NCI-H226 (cell line): ENCODE results near the gene AGBL5.
A peak's percentile ranks its signal among the peaks of the same experiment; 100 is the strongest.
"Not testable (repeated sequence)": the region's sequence is repeated elsewhere in the genome, so short reads cannot be mapped to it uniquely, and the experiment has no call there.

ENCODE experiments used
- DNase-seq: peaks from one replicate; pipeline ENCODE4 v3.0.0-alpha.2; 2015

AGBL5 gene

GRCh38 chr2:27093430-27094352 is 42.2 kb downstream of the AGBL5 start:
- DNase-seq: no peak

- no peak for DNase-seq
Observed at GRCh38 chr2:27094353-27094984, 43.0 kb downstream of the AGBL5 start.

GRCh38 chr2:27095427-27095744 is 43.9 kb downstream of the AGBL5 start:
- no peak for DNase-seq

- DNase-seq: peak; percentile 13
Observed at GRCh38 chr2:27095745-27096651, 44.5 kb downstream of the AGBL5 start.

- DNase-seq: no peak
Observed at GRCh38 chr2:27096748-27097297, 45.4 kb downstream of the AGBL5 start.

GRCh38 chr2:27097341-27097740 is 45.9 kb downstream of the AGBL5 start:
- DNase-seq: no peak

DNA sequence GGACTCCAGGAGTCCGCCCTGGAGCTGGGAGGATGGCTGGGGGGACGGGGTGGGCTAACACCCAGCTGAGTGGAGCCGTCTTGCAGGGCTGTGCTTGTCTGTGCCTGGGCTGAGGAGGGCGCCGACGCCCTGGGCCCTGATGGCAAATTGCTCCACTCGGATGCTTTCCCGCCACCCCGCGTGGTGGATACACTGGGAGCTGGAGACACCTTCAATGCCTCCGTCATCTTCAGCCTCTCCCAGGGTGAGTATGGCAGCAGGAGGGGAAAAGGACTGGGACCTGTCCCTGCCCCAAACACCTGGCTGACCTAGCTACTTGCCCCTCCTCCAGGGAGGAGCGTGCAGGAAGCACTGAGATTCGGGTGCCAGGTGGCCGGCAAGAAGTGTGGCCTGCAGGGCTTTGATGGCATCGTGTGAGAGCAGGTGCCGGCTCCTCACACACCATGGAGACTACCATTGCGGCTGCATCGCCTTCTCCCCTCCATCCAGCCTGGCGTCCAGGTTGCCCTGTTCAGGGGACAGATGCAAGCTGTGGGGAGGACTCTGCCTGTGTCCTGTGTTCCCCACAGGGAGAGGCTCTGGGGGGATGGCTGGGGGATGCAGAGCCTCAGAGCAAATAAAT is 48.0 kb downstream of the AGBL5 start:
- DNase-seq: no peak

GRCh38 chr2:27100036-27100435 is 48.6 kb downstream of the AGBL5 start:
- no peak for DNase-seq

GRCh38 chr2:27102329-27102728 is 50.9 kb downstream of the AGBL5 start:
- DNase-seq: no peak

DNA sequence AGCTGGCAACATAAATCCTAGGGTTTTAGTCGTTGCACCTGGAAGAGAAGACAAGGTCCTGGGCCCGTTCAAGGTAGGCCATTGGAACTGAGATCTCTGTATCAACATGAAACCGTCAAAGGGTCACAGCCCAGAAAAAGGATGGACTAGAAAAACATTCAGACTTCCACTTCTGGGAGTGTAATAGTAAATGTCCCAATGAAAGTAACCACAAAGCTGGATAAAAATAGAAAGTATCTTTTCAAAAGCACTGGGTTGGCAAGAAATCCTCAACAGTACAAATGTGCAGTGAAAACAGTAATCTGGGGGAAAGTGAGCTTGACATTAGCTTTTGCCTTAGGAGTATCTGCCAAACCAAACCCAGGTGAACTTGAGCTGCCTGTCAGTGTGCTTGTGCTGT is 54.5 kb downstream of the AGBL5 start:
- no peak for DNase-seq

- DNase-seq: no peak
Observed at GRCh38 chr2:27108221-27108620, 56.8 kb downstream of the AGBL5 start.

DNA sequence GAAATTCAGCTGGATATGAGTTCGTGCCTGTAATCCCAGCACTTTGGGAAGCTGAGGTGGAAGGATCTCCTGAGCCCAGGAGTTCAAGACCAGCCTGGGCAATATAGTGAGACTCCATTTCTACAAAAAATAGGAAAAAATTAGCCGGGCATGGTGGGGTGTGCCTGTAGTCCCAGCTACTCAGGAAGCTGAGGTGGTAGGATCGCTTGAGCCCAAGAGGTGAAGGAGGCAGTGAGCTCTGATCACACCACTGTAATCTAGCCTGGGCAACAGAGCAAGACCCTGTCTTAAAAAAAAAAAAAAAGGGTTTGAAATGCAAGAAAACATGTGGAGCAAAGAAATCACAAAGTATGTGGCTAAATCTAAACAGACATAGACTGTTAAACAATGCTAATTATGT is 57.6 kb downstream of the AGBL5 start:
- no peak for DNase-seq

- not testable (repeated sequence) for DNase-seq
Observed at GRCh38 chr2:27110603-27111352, 59.3 kb downstream of the AGBL5 start.

- DNase-seq: not testable (repeated sequence)
Observed at GRCh38 chr2:27111392-27112078, 60.1 kb downstream of the AGBL5 start.

GRCh38 chr2:27115519-27115918 is 64.1 kb downstream of the AGBL5 start:
- peak; percentile 6 for DNase-seq

DNA sequence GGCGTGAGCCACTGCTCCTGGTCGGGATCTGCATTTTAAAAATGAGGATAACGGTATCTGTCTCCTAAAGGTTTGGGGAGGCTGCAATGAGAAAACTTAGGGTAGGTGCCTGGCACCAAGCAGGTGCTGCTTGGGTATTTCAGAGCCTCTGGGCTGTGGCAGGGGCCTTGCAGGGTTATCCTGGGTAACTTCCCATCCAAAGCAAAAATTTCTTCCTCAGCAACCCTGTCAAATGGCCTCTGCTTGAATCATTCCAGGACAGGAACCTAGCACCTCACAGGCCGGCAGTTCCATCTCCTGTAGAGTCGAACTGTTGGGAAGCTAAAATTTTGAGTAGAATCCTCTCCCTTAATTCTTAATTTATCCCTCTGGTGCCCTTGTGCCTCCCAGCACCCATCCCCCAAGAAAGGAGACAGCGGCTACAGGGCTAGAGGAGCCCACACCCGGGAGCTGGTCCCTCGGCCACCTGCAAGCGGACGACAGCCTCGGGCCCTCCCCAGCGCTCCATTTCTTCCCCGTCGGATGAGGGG is 66.6 kb downstream of the AGBL5 start:
- no peak for DNase-seq

- no peak for DNase-seq
Observed at GRCh38 chr2:27118525-27119329, 67.3 kb downstream of the AGBL5 start, which contains the start of gene CGREF1. CGREF1 (minus strand) TSS chr2:27119128; CDS start chr2:27104366, 14,762 bp downstream.

DNA sequence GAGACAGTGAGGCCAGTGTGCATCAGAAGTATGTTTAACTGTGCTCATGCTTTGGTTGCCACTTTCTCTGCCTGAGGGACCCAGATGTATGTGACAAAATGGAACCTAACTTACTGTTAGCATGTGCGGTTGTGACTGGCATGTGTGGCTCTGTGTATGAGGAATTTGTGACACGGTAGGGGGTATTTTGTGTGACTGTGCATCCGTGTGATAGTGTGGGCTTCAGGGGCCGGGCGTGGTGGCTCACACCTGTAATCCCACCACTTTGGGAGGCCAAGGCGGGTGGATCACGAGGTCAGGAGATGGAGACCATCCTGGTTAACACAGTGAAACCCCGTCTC is 67.8 kb downstream of the AGBL5 start:
- not testable (repeated sequence) for DNase-seq
